ENCODE results near the gene IL17RB.

The IL17RB gene

DNA sequence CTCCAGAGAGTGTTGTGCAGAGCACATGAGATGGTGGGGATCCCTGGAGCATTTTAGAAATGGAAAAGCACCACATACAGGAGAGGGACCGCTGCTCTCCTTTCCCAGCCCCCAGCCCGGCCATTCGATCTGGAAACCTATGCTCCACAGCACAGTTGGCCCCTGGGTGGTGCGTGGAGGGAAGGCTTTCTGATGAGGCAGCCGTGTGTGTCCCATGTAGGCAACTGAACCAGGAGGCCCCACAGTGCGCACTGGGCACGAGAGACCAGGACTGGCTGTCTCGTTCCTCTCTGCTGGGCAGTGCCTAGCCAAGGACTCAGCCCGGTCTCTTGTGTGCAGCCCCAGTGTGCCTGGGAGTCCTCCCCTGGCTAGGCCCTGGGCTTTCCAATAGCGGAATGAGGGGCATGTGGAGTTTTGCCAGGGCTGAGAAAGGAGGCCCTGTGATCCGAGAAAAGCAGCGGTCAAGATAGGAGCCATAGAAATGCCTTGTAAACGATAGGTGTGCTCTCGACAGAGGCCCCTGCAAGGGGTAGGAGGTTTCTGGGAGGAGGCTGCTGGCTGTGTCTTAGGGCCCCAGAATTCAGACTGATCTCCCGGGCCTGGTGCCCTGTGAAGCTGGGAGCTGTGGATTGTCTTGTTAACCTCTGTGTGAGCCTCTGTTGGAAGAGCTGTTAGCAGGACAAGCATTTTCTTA is 39.1 kb upstream of the IL17RB start:
- DNase-seq (ENCODE audit: insufficient read length, low spot score) (no peak), FAIRE-seq (no peak)
- TF ChIP-seq, protein P1, sequence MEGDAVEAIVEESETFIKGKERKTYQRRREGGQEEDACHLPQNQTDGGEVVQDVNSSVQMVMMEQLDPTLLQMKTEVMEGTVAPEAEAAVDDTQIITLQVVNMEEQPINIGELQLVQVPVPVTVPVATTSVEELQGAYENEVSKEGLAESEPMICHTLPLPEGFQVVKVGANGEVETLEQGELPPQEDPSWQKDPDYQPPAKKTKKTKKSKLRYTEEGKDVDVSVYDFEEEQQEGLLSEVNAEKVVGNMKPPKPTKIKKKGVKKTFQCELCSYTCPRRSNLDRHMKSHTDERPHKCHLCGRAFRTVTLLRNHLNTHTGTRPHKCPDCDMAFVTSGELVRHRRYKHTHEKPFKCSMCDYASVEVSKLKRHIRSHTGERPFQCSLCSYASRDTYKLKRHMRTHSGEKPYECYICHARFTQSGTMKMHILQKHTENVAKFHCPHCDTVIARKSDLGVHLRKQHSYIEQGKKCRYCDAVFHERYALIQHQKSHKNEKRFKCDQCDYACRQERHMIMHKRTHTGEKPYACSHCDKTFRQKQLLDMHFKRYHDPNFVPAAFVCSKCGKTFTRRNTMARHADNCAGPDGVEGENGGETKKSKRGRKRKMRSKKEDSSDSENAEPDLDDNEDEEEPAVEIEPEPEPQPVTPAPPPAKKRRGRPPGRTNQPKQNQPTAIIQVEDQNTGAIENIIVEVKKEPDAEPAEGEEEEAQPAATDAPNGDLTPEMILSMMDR (IDR thresholded peaks at IDR 0.05; ENCODE audit: insufficient read depth, missing control alignments), result no peak

- FAIRE-seq, result no peak
- DNase-seq (ENCODE audit: insufficient read length, low spot score), result no peak
Observed at GRCh38 chr3:53808496-53808895, 37.9 kb upstream of the IL17RB start.

GRCh38 chr3:53809267-53809666 is 37.1 kb upstream of the IL17RB start:
- TF ChIP-seq, protein P1 (IDR thresholded peaks at IDR 0.05; ENCODE audit: insufficient read depth, missing control alignments), result no peak
- no peak for DNase-seq (ENCODE audit: insufficient read length, low spot score)
- no peak for FAIRE-seq

More at GRCh38 chr3:53808496-53808895, 37.9 kb upstream of the IL17RB start:
- TF ChIP-seq, protein P1 (IDR thresholded peaks at IDR 0.05; ENCODE audit: insufficient read depth, missing control alignments), result no peak

DNA sequence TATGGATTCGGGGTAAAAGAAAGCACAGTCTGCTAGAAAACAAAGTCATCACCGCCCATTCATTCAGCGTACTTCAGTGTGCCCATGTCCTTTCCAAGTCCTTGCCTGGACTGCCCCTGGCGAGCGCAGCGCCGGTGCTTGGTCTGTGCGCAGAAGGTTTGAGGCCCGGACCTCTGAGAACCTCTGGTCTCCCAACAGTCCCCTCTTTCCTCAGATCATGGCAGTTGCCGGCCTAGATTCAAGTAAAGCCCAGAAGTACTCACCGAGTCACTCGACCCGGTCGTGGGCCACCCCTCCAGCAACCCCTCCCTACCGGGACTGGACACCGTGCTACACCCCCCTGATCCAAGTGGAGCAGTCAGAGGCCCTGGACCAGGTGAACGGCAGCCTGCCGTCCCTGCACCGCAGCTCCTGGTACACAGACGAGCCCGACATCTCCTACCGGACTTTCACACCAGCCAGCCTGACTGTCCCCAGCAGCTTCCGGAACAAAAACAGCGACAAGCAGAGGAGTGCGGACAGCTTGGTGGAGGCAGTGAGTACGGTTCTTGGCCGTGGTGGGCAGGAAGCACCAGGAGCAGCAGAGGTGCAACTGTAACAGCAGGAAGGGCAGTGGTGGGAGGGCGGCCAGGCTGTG is 36.5 kb upstream of the IL17RB start:
- DNase-seq (ENCODE audit: insufficient read length, low spot score), result no peak
- no peak for FAIRE-seq
- TF ChIP-seq, protein P1 (IDR thresholded peaks at IDR 0.05; ENCODE audit: insufficient read depth, missing control alignments), result no peak

DNA sequence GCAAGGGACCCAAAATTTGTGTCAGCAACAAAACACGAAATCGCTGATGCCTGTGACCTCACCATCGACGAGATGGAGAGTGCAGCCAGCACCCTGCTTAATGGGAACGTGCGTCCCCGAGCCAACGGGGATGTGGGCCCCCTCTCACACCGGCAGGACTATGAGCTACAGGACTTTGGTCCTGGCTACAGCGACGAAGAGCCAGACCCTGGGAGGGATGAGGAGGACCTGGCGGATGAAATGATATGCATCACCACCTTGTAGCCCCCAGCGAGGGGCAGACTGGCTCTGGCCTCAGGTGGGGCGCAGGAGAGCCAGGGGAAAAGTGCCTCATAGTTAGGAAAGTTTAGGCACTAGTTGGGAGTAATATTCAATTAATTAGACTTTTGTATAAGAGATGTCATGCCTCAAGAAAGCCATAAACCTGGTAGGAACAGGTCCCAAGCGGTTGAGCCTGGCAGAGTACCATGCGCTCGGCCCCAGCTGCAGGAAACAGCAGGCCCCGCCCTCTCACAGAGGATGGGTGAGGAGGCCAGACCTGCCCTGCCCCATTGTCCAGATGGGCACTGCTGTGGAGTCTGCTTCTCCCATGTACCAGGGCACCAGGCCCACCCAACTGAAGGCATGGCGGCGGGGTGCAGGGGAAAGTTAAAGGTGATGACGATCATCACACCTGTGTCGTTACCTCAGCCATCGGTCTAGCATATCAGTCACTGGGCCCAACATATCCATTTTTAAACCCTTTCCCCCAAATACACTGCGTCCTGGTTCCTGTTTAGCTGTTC is 35.0 kb upstream of the IL17RB start:
- no peak for FAIRE-seq
- TF ChIP-seq, protein P1 (IDR thresholded peaks at IDR 0.05; ENCODE audit: insufficient read depth, missing control alignments), result no peak
- DNase-seq (ENCODE audit: insufficient read length, low spot score), result no peak

DNA sequence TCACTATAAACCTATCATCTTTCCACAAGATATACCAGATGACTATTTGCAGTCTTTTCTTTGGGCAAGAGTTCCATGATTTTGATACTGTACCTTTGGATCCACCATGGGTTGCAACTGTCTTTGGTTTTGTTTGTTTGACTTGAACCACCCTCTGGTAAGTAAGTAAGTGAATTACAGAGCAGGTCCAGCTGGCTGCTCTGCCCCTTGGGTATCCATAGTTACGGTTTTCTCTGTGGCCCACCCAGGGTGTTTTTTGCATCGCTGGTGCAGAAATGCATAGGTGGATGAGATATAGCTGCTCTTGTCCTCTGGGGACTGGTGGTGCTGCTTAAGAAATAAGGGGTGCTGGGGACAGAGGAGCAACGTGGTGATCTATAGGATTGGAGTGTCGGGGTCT is 33.9 kb upstream of the IL17RB start:
- FAIRE-seq (no peak), DNase-seq (ENCODE audit: insufficient read length, low spot score) (no peak)
- TF ChIP-seq, protein P1 (IDR thresholded peaks at IDR 0.05; ENCODE audit: insufficient read depth, missing control alignments), result no peak

All from D721Med (cell line).